ENCODE data around the gene ATP8B1.
"Not testable (repeated sequence)": the region's sequence is repeated elsewhere in the genome, so short reads cannot be mapped to it uniquely, and the experiment has no call there.

ATP8B1 gene

DNA sequence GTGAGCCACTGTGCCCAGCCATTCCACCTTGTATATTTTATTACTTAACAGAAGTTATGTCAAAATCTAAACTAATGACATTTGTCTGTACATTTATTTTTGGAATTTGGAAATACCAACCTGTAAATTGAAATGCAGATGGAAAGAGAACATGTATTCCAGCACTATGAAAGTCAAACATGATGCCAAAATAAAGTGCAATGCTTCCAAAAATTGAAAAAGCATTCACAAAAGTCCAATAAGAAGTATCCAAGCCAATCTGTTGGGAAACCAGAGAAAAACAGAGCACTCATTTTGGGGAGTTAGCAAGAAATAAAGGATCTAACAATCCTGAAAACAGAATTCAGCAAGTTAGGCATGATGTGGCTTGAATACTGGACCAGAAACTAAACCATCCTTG lies 151.2 kb downstream of the ATP8B1 start:
- no peak for DNase-seq

DNA sequence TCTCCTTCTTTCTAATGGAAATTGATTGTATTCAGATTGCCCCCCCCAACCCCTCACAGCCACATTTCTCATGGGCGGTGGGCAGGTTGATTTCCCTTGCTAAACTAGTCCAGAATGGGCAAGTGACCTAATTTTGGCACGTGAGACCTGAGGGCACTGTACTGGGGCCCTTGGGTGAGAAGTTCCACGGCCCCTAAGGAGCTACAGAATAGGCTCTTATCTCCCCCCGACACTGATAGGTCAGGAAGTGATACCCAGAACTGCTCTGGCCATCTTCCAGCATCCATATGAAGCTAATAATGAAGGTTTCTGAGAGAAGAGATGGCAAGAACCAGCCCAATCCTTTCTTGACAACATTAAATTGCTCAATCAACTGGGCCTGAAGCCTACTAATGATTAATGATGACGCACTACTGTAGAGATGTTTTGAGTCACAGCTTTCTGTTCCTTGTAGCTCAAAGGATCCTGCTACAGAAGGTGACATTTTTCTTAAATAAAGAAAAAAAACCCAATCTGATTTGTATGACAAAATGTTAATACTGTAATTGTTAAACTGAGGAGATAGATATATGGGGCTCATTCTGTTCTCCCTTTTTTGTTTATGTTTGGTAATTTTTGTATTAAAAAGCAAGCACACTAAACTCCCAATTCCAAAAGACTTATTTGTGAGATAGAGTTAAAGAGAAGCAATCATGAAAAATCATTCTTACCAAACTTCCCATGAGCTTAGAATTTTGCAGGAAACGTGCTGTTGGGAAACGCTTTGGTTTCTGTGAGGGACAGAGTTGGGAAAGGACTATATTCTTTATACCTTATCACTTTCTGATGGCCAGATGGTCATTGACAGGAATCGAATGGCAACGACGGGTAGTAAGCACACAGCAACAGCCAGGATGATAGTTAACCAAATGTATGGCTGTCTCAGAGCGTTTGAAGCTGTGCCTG lies 153.3 kb downstream of the ATP8B1 start:
- no peak for DNase-seq

- DNase-seq = no peak
These were observed 154.7 kb downstream of the ATP8B1 start for GRCh38 chr18:57648414-57648813.

- no peak for DNase-seq
These were observed 158.6 kb downstream of the ATP8B1 start for GRCh38 chr18:57644540-57644939.

DNA sequence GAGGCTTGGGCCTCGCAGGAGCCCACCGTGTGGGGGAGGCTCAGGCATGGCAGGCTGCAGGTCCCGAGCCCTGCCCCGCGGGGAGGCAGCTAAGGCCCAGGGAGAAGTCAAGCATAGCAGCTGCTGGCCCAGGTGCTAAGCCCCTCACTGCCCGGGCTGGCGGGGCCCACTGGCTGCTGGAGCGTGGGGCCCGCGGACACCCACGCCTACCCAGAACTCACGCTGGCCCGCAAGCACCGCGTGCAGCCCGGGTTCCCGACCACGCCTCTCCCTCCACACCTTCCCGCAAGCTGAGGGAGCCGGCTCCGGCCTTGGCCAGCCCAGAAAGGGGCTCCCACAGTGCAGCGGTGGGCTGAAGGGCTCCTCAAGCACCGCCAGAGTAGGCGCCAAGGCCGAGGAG lies 159.4 kb downstream of the ATP8B1 start:
- DNase-seq = not testable (repeated sequence)

DNA sequence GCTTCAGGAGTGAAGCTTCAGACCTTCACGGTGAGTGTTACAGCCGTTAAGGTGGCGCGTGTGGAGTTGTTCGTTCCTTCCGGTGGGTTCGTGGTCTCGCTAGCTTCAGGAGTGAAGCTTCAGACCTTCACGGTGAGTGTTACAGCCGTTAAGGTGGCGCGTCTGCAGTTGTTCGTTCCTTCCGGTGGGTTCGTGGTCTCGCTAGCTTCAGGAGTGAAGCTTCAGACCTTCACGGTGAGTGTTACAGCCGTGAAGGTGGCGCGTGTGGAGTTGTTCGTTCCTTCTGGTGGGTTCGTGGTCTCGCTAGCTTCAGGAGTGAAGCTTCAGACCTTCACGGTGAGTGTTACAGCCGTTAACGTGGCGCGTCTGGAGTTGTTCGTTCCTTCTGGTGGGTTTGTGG lies 160.7 kb downstream of the ATP8B1 start:
- DNase-seq = not testable (repeated sequence)

DNA sequence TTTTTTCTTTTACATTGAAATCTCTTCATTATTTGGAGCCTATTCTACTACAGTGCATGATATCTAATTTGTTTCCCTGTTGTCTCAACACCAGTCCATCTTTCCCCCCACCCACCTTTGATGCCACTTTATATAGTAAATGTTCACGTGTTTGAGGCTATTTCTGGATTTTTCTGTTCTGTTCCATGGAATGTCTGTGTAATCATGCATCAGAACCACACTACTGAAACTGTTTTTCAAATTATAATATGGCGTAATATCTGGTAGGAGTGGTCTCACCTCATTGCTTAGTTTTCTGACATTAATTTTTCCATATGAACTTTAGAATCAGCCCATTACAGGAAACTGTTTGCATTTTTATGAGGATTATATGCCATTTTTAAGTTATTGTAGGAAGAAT lies 162.4 kb downstream of the ATP8B1 start:
- no peak for DNase-seq

DNA sequence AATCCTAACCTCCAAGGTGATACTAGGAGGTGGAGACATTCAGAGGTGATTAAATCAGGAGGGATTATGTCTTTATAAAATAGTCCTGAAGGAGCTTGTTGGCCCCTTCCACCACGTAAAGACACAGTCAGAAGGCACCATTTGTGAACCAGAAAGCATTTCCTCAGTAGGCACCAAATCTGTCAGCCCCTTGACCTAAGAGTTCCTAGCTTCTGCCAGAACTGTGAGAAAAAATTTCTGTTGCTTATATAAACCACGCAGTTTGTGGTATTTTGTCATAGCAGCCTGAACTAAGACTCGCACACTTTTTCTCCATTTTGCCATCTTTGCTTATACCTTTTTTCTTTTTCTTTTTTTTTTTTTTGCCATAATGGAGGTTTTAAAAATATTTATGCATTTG lies 162.9 kb downstream of the ATP8B1 start:
- no peak for DNase-seq

GRCh38 chr18:57635003-57635822 lies 167.9 kb downstream of the ATP8B1 start:
- DNase-seq = no peak

- no peak for DNase-seq
These were observed 171.4 kb downstream of the ATP8B1 start for GRCh38 chr18:57631697-57632096.

DNA sequence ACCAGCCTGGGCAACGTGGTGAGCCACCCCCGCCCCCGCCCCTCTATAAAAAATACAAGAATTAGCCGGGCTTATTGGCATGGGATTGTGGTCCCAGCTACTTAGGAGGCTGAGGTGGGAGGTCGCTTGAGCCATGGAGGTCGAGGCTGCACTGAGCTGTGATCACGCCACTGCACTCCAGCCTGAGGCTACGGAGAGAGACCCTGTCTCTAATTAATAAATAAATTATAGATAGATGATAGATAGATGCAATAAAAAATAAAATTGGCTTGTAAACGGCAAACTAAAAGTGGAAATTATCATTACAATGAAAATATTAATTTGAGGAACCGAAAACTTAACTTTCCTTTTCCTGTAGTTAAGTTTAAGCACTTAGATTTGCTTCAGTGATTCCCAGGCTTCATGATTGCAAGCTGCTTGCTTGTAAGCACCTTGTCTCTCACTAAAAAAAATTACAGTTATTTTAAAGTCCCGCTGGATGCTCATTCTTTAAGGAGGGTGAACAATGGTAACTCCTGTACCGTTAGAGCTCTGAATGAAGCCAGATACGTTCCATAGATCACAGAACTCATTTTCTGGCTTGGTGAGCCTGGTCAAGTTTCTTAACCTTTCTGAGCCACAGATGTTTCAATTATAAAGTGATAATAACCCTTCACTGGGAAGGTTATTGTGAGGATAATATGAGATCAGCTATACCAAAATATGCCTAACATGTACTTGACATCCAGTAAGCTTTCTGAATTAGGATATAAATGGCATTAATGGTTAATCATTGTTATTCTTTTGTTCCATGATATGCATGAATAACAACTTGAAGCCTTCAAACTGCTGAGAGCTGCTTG lies 172.1 kb downstream of the ATP8B1 start:
- DNase-seq = no peak

DNA sequence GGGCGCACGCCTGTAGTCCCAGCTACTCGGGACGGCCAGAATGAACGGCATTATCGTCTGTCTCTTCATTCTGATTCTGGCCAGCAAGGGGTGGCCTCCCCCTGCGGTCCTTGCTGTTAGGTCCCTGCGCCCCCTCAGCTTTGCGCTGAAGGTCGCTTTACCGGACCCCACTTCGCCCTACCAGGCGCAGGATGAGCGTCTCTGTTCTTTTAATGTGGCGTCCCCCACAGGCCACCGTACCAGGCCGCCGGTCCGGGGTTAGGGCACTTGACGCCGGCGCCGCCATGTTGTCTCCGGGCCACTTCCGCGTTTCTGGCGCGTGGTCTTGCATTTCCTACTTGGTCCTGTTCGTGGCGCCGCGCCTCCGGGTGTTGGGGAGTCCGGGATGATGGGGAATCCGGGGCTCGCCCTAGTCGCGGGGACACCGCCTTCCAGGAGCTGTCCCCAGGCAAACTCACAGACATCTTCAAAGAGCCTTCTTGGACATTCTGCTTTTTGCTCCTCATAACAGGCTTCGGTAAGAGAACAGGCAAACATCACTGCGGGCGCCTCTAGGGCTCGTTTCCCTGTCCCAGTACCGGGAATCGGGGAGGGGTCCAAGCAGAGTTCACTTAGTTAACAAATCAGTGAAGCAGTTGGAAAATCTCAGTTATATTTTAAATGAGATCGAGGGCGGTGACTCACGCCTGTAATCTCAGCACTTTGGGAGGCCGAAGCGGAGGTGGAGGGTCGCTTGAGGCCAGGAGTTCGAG lies 172.9 kb downstream of the ATP8B1 start:
- DNase-seq = peak; percentile 92

GRCh38 chr18:57629422-57629821 lies 173.7 kb downstream of the ATP8B1 start:
- DNase-seq = no peak

- DNase-seq = no peak
These were observed 175.6 kb downstream of the ATP8B1 start for GRCh38 chr18:57627488-57627887.

DNA sequence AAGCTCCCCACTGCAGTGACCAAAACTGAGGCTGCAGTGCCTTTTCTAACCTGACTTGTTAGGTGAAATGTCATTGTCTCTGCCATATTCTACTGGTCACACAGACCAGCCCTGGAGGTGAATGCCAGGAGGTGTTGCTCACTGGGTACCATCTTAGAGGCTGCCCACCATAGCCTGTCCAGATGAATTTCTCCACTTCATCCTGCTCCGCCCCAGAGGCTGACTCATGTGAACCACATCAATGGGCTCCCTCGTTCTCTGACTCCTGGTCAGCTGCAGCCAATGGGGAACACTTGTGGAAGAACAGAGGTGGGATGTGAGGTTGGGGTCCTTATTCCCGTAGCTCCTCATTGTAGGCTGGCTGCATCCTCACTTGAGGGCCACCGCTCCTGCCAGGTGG lies 178.1 kb downstream of the ATP8B1 start:
- DNase-seq = no peak

DNA sequence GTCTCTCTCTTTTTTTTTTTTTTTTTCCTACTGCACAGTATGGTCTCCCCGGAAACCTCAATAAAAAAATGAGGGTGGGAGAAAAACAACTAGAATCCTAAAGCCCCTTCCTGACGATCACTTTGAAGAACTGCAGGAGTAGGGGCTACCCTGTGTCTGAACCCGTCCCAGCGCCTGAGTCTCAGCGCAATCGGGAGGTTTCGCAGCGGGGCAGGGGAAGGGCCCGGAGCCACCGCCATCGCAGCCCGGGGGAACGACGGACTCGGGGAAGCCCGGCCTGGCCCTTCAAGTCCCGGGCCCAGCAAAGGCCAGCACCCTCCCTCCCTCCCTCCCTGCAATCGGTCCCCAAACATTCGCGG lies 181.9 kb downstream of the ATP8B1 start:
- no peak for DNase-seq

GRCh38 chr18:57619876-57620275 lies 183.2 kb downstream of the ATP8B1 start:
- no peak for DNase-seq

- no peak for DNase-seq
These were observed 184.2 kb downstream of the ATP8B1 start for GRCh38 chr18:57618910-57619309.

- DNase-seq = no peak
These were observed 199.2 kb downstream of the ATP8B1 start for GRCh38 chr18:57603871-57604270.
